H9 (cell line): ENCODE measurements around the gene UBR2. TPM values are rescaled to one million over a fixed set of nuclear protein-coding genes. Genes with fewer than 3 reads are reported as not detected.

ENCODE experiments used
- DNase-seq: peaks from one replicate; pipeline ENCODE4 v3.0.0-alpha.2; 2017
- H2AFZ ChIP-seq: one replicate; pipeline ENCODE4 v1.6.1; 2013; ENCODE audit warnings: mild to moderate bottlenecking, low read length, control low read depth, moderate library complexity
- H2AK5ac ChIP-seq: 2 replicates; pipeline ENCODE4 v1.6.1; 2013; ENCODE audit warnings: low read length, control low read depth, mixed read lengths; ENCODE audit not compliant: insufficient read length
- H2BK120ac ChIP-seq: one replicate; pipeline ENCODE4 v1.6.1; 2013; ENCODE audit warnings: low read depth, mild to moderate bottlenecking, low read length, control low read depth, inconsistent platforms; ENCODE audit not compliant: poor library complexity, severe bottlenecking
- H2BK12ac ChIP-seq: 2 replicates; pipeline ENCODE4 v1.6.1; 2013; ENCODE audit warnings: low read length, control low read depth, mixed read lengths, low read depth; ENCODE audit not compliant: insufficient read length
- H2BK15ac ChIP-seq: 2 replicates; pipeline ENCODE4 v1.6.1; 2013; ENCODE audit warnings: low read depth, low read length, control low read depth
- H2BK20ac ChIP-seq: one replicate; pipeline ENCODE4 v1.6.1; 2013; ENCODE audit warnings: low read depth, mild to moderate bottlenecking, low read length, control low read depth, inconsistent platforms; ENCODE audit not compliant: poor library complexity, severe bottlenecking
- H2BK5ac ChIP-seq: 2 replicates; pipeline ENCODE4 v1.6.1; 2013; ENCODE audit warnings: low read length, control low read depth, mixed read lengths; ENCODE audit not compliant: insufficient read length
- H3K14ac ChIP-seq: 2 replicates; pipeline ENCODE4 v1.6.1; 2013; ENCODE audit warnings: low read length, control low read depth; ENCODE audit not compliant: insufficient read depth
- H3K18ac ChIP-seq: 2 replicates; pipeline ENCODE4 v1.6.1; 2013; ENCODE audit warnings: low read depth, mild to moderate bottlenecking, mixed read lengths, low read length, control low read depth; ENCODE audit not compliant: insufficient read length
- H3K23ac ChIP-seq: 2 replicates; pipeline ENCODE4 v1.6.1; 2013; ENCODE audit warnings: low read length, control low read depth, mixed read lengths, low read depth; ENCODE audit not compliant: insufficient read length
- H3K23me2 ChIP-seq: 2 replicates; pipeline ENCODE4 v1.6.1; 2013; ENCODE audit warnings: low read depth, mild to moderate bottlenecking, mixed read lengths, low read length, control low read depth; ENCODE audit not compliant: insufficient read length, poor library complexity, severe bottlenecking
- H3K27ac ChIP-seq: 2 replicates; pipeline ENCODE4 v1.5.1; 2013; ENCODE audit warnings: low read length, control low read depth, mixed read lengths, low read depth; ENCODE audit not compliant: insufficient read length
- H3K27me3 ChIP-seq: 2 replicates; pipeline ENCODE4 v1.6.1; 2013; ENCODE audit warnings: low read length, control low read depth, inconsistent platforms; ENCODE audit not compliant: insufficient read depth
- H3K4ac ChIP-seq: 2 replicates; pipeline ENCODE4 v1.6.1; 2013; ENCODE audit warnings: low read depth, mild to moderate bottlenecking, control low read depth, inconsistent platforms, low read length, moderate library complexity
- H3K4me1 ChIP-seq: 2 replicates; pipeline ENCODE4 v1.6.1; 2013; ENCODE audit warnings: low read length, control low read depth, inconsistent platforms; ENCODE audit not compliant: insufficient read depth
- H3K4me2 ChIP-seq: 2 replicates; pipeline ENCODE4 v1.6.1; 2013; ENCODE audit warnings: low read length, control low read depth, mixed read lengths; ENCODE audit not compliant: insufficient read length, insufficient read depth
- H3K56ac ChIP-seq: 2 replicates; pipeline ENCODE4 v1.6.1; 2013; ENCODE audit warnings: low read depth, mild to moderate bottlenecking, mixed read lengths, low read length, control low read depth; ENCODE audit not compliant: insufficient read length
- H3K79me1 ChIP-seq: 2 replicates; pipeline ENCODE4 v1.6.1; 2013; ENCODE audit warnings: low read depth, mild to moderate bottlenecking, moderate library complexity, low read length, control low read depth, inconsistent platforms; ENCODE audit not compliant: insufficient read depth, poor library complexity, severe bottlenecking
- H3K79me2 ChIP-seq: 2 replicates; pipeline ENCODE4 v1.6.1; 2013; ENCODE audit warnings: low read length, control low read depth, inconsistent platforms; ENCODE audit not compliant: insufficient read depth
- H3K9ac ChIP-seq: 2 replicates; pipeline ENCODE4 v1.6.1; 2013; ENCODE audit warnings: low read length, control low read depth, mixed read lengths; ENCODE audit not compliant: insufficient read length; ENCODE audit errors: extremely low read depth
- H3K9me3 ChIP-seq: one replicate; pipeline ENCODE4 v1.6.1; 2013; ENCODE audit warnings: low read depth, low read length, inconsistent platforms; ENCODE audit not compliant: control insufficient read depth
- H3T11ph ChIP-seq: one replicate; pipeline ENCODE4 v1.6.1; 2013; ENCODE audit warnings: mild to moderate bottlenecking, low read length, control low read depth, inconsistent platforms
- H4K20me1 ChIP-seq: one replicate; pipeline ENCODE4 v1.6.1; 2013; ENCODE audit not compliant: control insufficient read depth, insufficient read length, insufficient read depth
- H4K5ac ChIP-seq: 2 replicates; pipeline ENCODE4 v1.6.1; 2013; ENCODE audit warnings: low read depth, mild to moderate bottlenecking, mixed read lengths, low read length, control low read depth; ENCODE audit not compliant: insufficient read length
- H4K8ac ChIP-seq: replicated peaks from 2 replicates; pipeline ENCODE4 v1.6.1; 2013; ENCODE audit warnings: low read length, control low read depth, mixed read lengths, low read depth; ENCODE audit not compliant: insufficient read length
- H4K91ac ChIP-seq: 2 replicates; pipeline ENCODE4 v1.6.1; 2013; ENCODE audit warnings: low read depth, mild to moderate bottlenecking, moderate library complexity, mixed read lengths, low read length, control low read depth; ENCODE audit not compliant: insufficient read length
- H3K27ac Mint-ChIP-seq, 3 experiments: 2 replicates in 2 of 3; 3 replicates in 1 of 3; pipeline ENCODE4 v1.8.0; 2020 to 2021; ENCODE audit warnings: mixed read lengths in 3 of 3, mild to moderate bottlenecking in 1 of 3, moderate library complexity in 1 of 3
- H3K27me3 Mint-ChIP-seq: 2 replicates; pipeline ENCODE4 v1.8.0; 2021; ENCODE audit warnings: low read depth, mild to moderate bottlenecking, moderate library complexity, mixed read lengths
- H3K36me3 Mint-ChIP-seq, 3 experiments: 2 replicates in 2 of 3; 3 replicates in 1 of 3; pipeline ENCODE4 v1.8.0; 2020 to 2021; ENCODE audit warnings: low read depth in 3 of 3, mixed read lengths in 3 of 3; ENCODE audit not compliant: insufficient read depth in 1 of 3
- H3K4me1 Mint-ChIP-seq, 2 experiments: 2 replicates each; pipeline ENCODE4 v1.8.0; 2020; ENCODE audit warnings: mixed read lengths in 2 of 2
- H3K4me3 Mint-ChIP-seq, 2 experiments: 2 replicates in 1 of 2; 3 replicates in 1 of 2; pipeline ENCODE4 v1.8.0; 2020 to 2021; ENCODE audit warnings: mild to moderate bottlenecking in 2 of 2, mixed read lengths in 2 of 2, moderate library complexity in 1 of 2
- H3K9me3 Mint-ChIP-seq, 2 experiments: 2 replicates in 1 of 2; 3 replicates in 1 of 2; pipeline ENCODE4 v1.8.0; 2020; ENCODE audit warnings: mild to moderate bottlenecking in 2 of 2, mixed read lengths in 2 of 2, moderate library complexity in 1 of 2
- WGBS: extraction: QIAGEN DNeasy Blood & Tissue Kit; methylation state at CpG from one replicate; pipeline ENCODE4 v1.1.7; 2013; ENCODE audit warnings: missing lambda C conversion rate, low lambda C conversion rate, mixed read lengths; ENCODE audit not compliant: insufficient read length; ENCODE audit errors: extremely low coverage; 5-methylcytosine and 5-hydroxymethylcytosine counted together
- total RNA-seq: library from RNA; stranded (reverse); gene quantifications from 2 replicates; pipeline ENCODE4 v1.2.1, GENCODE V29; 2021
- TF ChIP-seq, protein P1 (sequence below): fragments of 200-600 bp; sonication (generic); conservative IDR thresholded peaks from 3 replicates; pipeline ENCODE4 v1.8.0; 2021; ENCODE audit warnings: antibody characterized with exemption, mild to moderate bottlenecking

UBR2 gene
- total RNA-seq, 1 experiment from 2014 or later = 18.7 TPM

DNA sequence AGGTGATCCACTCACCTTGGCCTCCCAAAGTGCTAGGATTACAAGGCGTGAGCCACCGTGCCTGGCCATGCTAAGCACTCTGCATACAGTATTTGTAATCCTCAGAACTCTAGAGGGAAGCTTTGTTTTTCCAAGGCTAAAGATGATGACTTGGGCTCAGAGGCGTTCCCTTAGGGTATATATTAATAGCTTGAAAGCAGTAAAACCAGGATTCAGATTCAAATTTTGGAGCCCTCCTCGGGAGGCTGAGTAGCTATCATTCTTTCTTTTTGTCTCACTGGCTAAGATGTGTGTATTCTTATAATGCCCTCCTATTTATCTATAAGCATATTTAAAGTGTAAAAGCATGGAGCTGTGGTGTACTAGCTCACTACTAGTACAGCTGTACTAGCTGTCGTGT lies 90.0 kb downstream of the UBR2 start:
- Histone ChIP-seq H4K5ac (no peak overlapping the region), H2AK5ac (no peak overlapping the region), H3K23me2 (no peaks in the 10 kb centered on the region), H3K27ac (no peak overlapping the region), H2BK12ac (no peak overlapping the region), H3K4me1 (no peaks in the 10 kb centered on the region), H4K91ac (no peak overlapping the region), H3K4ac (no peak overlapping the region), H4K8ac (no peak overlapping the region), H3K18ac (no peak overlapping the region), H3K14ac (no peak overlapping the region), H3K79me1 (no peaks in the 10 kb centered on the region), H3K23ac (no peak overlapping the region), H3K56ac (no peak overlapping the region), H4K20me1 (no peaks in the 10 kb centered on the region), H3K27me3 (no peaks in the 10 kb centered on the region), H2BK5ac (no peak overlapping the region), H3K4me2 (no peak overlapping the region), H2BK15ac (no peak overlapping the region), H3K9ac (no peak overlapping the region), H2BK20ac (no peak overlapping the region), H2AFZ (no peak overlapping the region), H3T11ph (no peak overlapping the region), H3K79me2 (no peaks in the 10 kb centered on the region), H3K9me3 (no peaks in the 10 kb centered on the region), H2BK120ac (no peak overlapping the region)
- H3K27ac Mint-ChIP-seq = no peak overlapping the region
- no peak for DNase-seq
- TF ChIP-seq, protein P1, sequence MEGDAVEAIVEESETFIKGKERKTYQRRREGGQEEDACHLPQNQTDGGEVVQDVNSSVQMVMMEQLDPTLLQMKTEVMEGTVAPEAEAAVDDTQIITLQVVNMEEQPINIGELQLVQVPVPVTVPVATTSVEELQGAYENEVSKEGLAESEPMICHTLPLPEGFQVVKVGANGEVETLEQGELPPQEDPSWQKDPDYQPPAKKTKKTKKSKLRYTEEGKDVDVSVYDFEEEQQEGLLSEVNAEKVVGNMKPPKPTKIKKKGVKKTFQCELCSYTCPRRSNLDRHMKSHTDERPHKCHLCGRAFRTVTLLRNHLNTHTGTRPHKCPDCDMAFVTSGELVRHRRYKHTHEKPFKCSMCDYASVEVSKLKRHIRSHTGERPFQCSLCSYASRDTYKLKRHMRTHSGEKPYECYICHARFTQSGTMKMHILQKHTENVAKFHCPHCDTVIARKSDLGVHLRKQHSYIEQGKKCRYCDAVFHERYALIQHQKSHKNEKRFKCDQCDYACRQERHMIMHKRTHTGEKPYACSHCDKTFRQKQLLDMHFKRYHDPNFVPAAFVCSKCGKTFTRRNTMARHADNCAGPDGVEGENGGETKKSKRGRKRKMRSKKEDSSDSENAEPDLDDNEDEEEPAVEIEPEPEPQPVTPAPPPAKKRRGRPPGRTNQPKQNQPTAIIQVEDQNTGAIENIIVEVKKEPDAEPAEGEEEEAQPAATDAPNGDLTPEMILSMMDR = no peak
- no peaks in the 10 kb centered on the region for H3K27me3 Mint-ChIP-seq
- no peaks in the 10 kb centered on the region for H3K4me1 Mint-ChIP-seq
- WGBS = no CpG with 5 or more reads among the region's 5 CpGs
- no peak overlapping the region for H3K4me3 Mint-ChIP-seq
- H3K9me3 Mint-ChIP-seq = no peaks in the 10 kb centered on the region
- H3K36me3 Mint-ChIP-seq = peaks cover 9 to 60% (median 44%) of the 10 kb centered on the region in 3 experiments; a peak in 6 of 7 replicates
